GM19351 (cell line): Measurements from ENCODE around the gene XPOT.

Experiments used
- ATAC-seq: cut with Tn5 transposase; IDR thresholded peaks from one replicate; pipeline ENCODE4 v1.9.1; 2021; ENCODE audit warnings: mild to moderate bottlenecking, moderate library complexity; ENCODE audit not compliant: unreplicated experiment

XPOT gene

GRCh38 chr12:64413884-64414283 lies 9.7 kb downstream of the XPOT start:
- no peak for ATAC-seq

GRCh38 chr12:64418209-64418608 lies 14.0 kb downstream of the XPOT start:
- no peak for ATAC-seq

- no peak for ATAC-seq
Observed at GRCh38 chr12:64419696-64420095, 15.5 kb downstream of the XPOT start.

- ATAC-seq, result no peak
Observed at GRCh38 chr12:64427988-64428387, 23.8 kb downstream of the XPOT start.

GRCh38 chr12:64428956-64429355 lies 24.8 kb downstream of the XPOT start:
- ATAC-seq, result no peak

GRCh38 chr12:64430886-64431285 lies 26.7 kb downstream of the XPOT start:
- no peak for ATAC-seq

GRCh38 chr12:64431791-64432190 lies 27.6 kb downstream of the XPOT start:
- ATAC-seq, result no peak

- no peak for ATAC-seq
Observed at GRCh38 chr12:64433915-64434314, 29.7 kb downstream of the XPOT start.

GRCh38 chr12:64440100-64440499 lies 35.9 kb downstream of the XPOT start:
- no peak for ATAC-seq

GRCh38 chr12:64445490-64445889 lies 41.3 kb downstream of the XPOT start:
- ATAC-seq, result no peak

GRCh38 chr12:64446295-64446694 lies 42.1 kb downstream of the XPOT start:
- no peak for ATAC-seq

GRCh38 chr12:64450057-64450640 lies 46.0 kb downstream of the XPOT start:
- ATAC-seq, result no peak

GRCh38 chr12:64450711-64451486 lies 46.7 kb downstream of the XPOT start:
- no peak for ATAC-seq

- peak; percentile 87 for ATAC-seq
Observed at GRCh38 chr12:64451687-64452558, 47.7 kb downstream of the XPOT start, which contains the start of gene TBK1. TSS of gene TBK1 (plus strand) at chr12:64452120. CDS start at chr12:64455871, 3,751 bp downstream.

- ATAC-seq, result no peak
Observed at GRCh38 chr12:64452559-64453329, 48.6 kb downstream of the XPOT start.

- ATAC-seq, result no peak
Observed at GRCh38 chr12:64455506-64455905, 51.3 kb downstream of the XPOT start.

GRCh38 chr12:64456119-64456518 lies 51.9 kb downstream of the XPOT start:
- ATAC-seq, result no peak

GRCh38 chr12:64457032-64457431 lies 52.8 kb downstream of the XPOT start:
- no peak for ATAC-seq

GRCh38 chr12:64457466-64457865 lies 53.3 kb downstream of the XPOT start:
- ATAC-seq, result no peak

- ATAC-seq, result no peak
Observed at GRCh38 chr12:64457923-64458322, 53.7 kb downstream of the XPOT start.

- peak; percentile 49 for ATAC-seq
Observed at GRCh38 chr12:64459394-64459891, 55.3 kb downstream of the XPOT start.
